HUES64 (cell line): ENCODE data around the gene WDR36.

Source experiments
- H3K27ac ChIP-seq: 2 replicates; pipeline ENCODE4 v1.7.0; 2013; ENCODE audit warnings: low read depth, low read length, inconsistent platforms
- H3K27me3 ChIP-seq: 2 replicates; pipeline ENCODE4 v1.6.1; 2013; ENCODE audit warnings: mild to moderate bottlenecking, low read length; ENCODE audit not compliant: insufficient read depth
- H3K36me3 ChIP-seq: 2 replicates; pipeline ENCODE4 v1.6.1; 2013; ENCODE audit warnings: mild to moderate bottlenecking, low read length; ENCODE audit not compliant: insufficient read depth
- H3K4me1 ChIP-seq: 2 replicates; pipeline ENCODE4 v1.6.1; 2013; ENCODE audit warnings: mild to moderate bottlenecking, low read length, moderate library complexity; ENCODE audit not compliant: insufficient read depth
- H3K4me3 ChIP-seq: 2 replicates; pipeline ENCODE4 v1.5.1; 2013; ENCODE audit warnings: mild to moderate bottlenecking, low read length, moderate library complexity
- H3K9ac ChIP-seq: 2 replicates; pipeline ENCODE4 v1.6.1; 2013; ENCODE audit warnings: mild to moderate bottlenecking, low read depth, low read length
- H3K9me3 ChIP-seq: 2 replicates; pipeline ENCODE4 v1.6.1; 2013; ENCODE audit warnings: low read depth, low read length; ENCODE audit not compliant: insufficient read depth
- WGBS: fragments of 150-250, 120-280 bp; methylation state at CpG from one replicate; pipeline ENCODE4 v1.1.7; 2013; ENCODE audit warnings: missing lambda C conversion rate; 5-methylcytosine and 5-hydroxymethylcytosine counted together

Gene WDR36

DNA sequence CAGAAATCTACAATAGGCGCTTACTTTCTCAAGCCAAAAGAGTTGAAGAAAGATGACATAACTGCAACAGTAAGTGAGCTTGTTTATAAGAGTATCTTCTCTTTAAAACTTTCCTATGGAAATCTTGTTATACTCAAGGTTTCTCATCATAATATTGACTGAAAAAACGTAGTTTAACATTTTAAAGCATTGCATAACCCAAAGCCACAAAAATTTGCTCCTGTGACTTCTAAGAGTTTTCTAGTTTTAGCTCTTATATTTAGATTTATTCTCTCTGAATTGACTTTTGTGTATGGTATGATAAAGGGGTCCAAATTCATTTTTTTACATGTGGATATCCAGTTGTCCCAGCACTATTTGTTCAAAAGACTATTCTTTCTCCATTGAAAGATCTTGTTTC is 15.2 kb downstream of the WDR36 start:
- Histone ChIP-seq H3K9me3 (no peaks in the 10 kb centered on the region), H3K27me3 (no peaks in the 10 kb centered on the region), H3K36me3 (peaks cover 100% of the 10 kb centered on the region), H3K27ac (no peak overlapping the region), H3K4me3 (no peak overlapping the region), H3K4me1 (no peaks in the 10 kb centered on the region), H3K9ac (no peak overlapping the region)
- 100% methylated on average over 2 of the region's 2 CpGs for WGBS

DNA sequence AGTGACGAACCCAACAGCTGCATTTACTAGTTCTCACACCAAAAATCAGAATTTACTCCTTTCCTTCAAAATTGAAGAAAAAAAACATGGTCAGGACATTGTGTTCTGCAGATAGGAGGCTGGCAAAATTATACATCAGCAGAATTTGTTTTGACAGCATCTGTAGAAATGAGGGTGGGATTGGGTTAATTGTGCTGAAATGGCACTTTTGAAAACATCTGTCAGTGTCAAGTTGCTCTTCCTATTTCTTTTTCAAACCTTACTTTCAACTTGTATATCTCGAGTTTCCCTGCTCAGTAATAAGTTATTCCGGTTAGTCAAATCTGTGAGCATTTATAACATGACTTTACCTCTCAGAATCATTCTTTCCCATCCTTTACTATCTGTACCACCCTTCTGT is 19.8 kb downstream of the WDR36 start:
- Histone ChIP-seq H3K36me3 (peaks cover 92% of the 10 kb centered on the region), H3K27ac (no peak overlapping the region), H3K27me3 (no peaks in the 10 kb centered on the region), H3K4me1 (peaks cover 18% of the 10 kb centered on the region), H3K4me3 (no peak overlapping the region), H3K9ac (no peak overlapping the region), H3K9me3 (no peaks in the 10 kb centered on the region)
- 97% methylated on average over 3 of the region's 3 CpGs for WGBS

DNA sequence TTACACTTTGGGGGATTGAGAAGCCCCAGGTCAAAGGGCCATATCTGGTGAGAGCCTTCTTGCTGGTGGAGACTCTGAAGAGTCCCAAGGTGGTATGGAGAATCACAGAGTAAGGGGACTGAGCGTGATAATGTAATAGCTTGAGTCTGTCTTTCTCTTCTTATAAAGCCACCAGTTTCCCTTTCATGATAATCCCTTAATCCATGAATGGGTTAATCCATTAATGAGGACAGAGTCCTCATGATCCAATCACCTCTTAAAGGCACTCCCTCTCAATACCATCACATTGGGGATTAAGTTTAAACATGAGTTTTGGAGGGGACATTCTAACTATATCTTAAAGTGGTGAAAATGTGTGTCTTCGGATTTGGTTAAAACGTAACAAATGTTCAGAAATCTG is 21.5 kb downstream of the WDR36 start:
- H3K27ac ChIP-seq: no peak overlapping the region
- H3K36me3 ChIP-seq: peaks cover 84% of the 10 kb centered on the region
- 91% methylated on average over 3 of the region's 3 CpGs for WGBS

DNA sequence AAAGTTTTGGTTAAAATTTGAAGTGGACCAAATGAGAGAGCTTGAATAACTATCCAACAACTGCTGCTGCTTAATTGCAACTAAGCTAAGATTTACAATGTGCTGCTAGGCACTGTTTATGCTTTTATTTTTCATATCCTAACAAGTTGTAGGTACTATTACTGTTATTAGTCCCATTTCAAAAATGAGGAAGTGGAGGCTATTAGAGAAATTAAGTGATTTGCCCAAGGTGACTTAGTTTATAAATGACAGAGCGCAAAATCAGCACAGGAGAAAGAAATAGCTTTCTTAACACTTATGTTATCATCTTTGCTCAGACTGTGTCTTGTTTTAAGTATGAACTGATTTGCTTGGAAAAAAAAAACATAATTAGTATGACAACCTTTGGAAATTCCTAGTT is 23.1 kb downstream of the WDR36 start:
- Histone ChIP-seq H3K9me3 (no peaks in the 10 kb centered on the region), H3K27ac (no peak overlapping the region), H3K9ac (no peak overlapping the region), H3K36me3 (peaks cover 84% of the 10 kb centered on the region), H3K4me1 (peaks cover 47% of the 10 kb centered on the region), H3K4me3 (no peak overlapping the region), H3K27me3 (no peaks in the 10 kb centered on the region)
- WGBS: 83% methylated on average over 1 of the region's 1 CpG

More for the DNA sequence above, 21.5 kb downstream of the WDR36 start:
- Histone ChIP-seq H3K4me3 (no peak overlapping the region), H3K4me1 (peaks cover 35% of the 10 kb centered on the region), H3K9me3 (no peaks in the 10 kb centered on the region), H3K27me3 (no peaks in the 10 kb centered on the region), H3K9ac (no peak overlapping the region)

DNA sequence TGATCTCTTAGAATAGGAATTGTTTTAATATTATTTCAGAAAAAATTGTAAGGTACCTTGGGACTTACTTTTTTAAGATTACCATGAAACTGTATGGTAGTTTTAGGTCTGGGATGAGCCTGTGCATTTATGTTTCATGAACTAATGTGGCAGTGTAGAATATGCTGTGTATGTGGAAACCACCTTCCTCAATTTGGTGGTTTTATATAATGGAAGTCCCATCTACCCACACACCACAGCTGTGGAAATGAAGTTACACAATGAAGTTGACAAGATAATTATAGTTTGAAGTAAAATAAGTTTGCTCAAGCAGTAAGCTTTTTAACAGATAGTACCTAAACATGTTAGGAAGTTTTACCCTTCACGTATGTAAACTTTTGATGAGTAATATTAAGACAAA is 24.4 kb downstream of the WDR36 start:
- Histone ChIP-seq H3K4me3 (no peak overlapping the region), H3K27me3 (no peaks in the 10 kb centered on the region), H3K4me1 (peaks cover 47% of the 10 kb centered on the region), H3K27ac (peak overlapping the region; percentile 83), H3K9me3 (no peaks in the 10 kb centered on the region), H3K36me3 (peaks cover 84% of the 10 kb centered on the region), H3K9ac (no peak overlapping the region)
- WGBS: no CpG with 5 or more reads among the region's 1 CpG

DNA sequence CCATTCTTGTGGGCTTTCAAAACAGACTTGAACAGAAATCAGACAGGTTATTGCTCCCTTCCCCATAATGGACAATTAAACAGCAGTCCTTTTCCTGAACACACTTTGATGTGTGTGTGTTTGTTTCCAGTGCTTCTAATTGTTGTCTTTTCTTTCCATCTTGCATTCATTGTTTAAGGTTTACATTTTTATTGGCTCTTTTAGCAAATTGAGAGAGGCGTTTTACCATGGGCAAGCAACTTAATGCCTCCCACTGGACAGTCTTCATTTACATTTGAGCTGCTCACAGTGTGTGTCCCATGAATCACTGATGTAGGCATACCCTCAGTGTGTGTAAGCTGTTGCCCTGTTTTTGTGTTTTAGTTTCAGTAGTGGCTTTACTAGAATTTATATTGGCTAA is 25.0 kb downstream of the WDR36 start:
- Histone ChIP-seq H3K4me3 (peak overlapping the region; percentile 17), H3K9ac (peak overlapping the region; percentile 37; the same call in 1 of the 2 replicates), H3K36me3 (peaks cover 84% of the 10 kb centered on the region), H3K27me3 (no peaks in the 10 kb centered on the region), H3K27ac (peak overlapping the region; percentile 83), H3K9me3 (no peaks in the 10 kb centered on the region), H3K4me1 (peaks cover 47% of the 10 kb centered on the region)
- WGBS: 36% methylated on average over 1 of the region's 1 CpG

DNA sequence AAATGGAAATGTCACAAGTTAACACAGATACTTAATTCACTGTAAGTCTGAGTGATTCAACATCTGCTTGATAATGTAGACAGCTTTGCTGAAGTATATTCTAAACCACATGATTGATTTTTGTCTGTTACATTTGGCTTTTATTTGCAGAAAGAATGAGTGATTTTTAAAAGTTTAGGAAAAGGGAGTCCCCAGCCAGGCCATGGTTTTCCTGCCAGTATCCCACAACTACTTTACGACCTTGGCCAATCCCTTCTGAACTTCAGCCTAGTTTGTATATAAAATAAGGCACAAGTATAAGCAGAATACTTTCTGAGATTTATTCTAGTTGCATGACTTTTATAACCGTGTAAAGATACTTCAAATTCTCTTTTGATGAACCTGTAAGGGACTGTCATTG is 27.1 kb downstream of the WDR36 start:
- no peaks in the 10 kb centered on the region for H3K27me3 ChIP-seq
- peaks cover 85% of the 10 kb centered on the region for H3K36me3 ChIP-seq
- WGBS: no CpG with 5 or more reads among the region's 2 CpGs
- H3K4me1 ChIP-seq: peaks cover 51% of the 10 kb centered on the region
- H3K9ac ChIP-seq: no peak overlapping the region
- H3K27ac ChIP-seq: peak overlapping the region; percentile 83; the same call in 1 of the 2 replicates
- H3K4me3 ChIP-seq: no peak overlapping the region
- H3K9me3 ChIP-seq: no peaks in the 10 kb centered on the region

DNA sequence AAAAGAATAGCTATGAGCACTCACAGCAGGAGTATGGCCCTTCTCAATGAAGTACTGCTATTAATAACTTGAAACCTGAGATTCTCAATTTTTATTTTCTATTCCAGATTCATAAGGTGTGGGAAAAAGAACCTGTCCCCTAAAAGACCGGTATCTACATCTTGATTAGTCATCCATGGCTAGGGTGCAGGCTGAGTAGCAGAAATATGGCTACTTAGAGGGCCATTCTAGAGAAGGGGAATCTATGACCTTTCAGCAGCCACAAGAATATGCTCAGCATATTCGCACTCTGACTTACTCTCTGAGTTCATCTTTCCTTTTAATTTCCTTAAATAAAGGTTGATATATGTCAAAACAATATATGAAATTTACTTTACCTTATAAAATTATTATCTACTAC is 27.7 kb downstream of the WDR36 start:
- 100% methylated on average over 1 of the region's 2 CpGs for WGBS
- Histone ChIP-seq H3K36me3 (peaks cover 85% of the 10 kb centered on the region), H3K4me1 (peaks cover 51% of the 10 kb centered on the region), H3K9me3 (no peaks in the 10 kb centered on the region), H3K9ac (no peak overlapping the region), H3K27ac (no peak overlapping the region), H3K4me3 (no peak overlapping the region), H3K27me3 (no peaks in the 10 kb centered on the region)

DNA sequence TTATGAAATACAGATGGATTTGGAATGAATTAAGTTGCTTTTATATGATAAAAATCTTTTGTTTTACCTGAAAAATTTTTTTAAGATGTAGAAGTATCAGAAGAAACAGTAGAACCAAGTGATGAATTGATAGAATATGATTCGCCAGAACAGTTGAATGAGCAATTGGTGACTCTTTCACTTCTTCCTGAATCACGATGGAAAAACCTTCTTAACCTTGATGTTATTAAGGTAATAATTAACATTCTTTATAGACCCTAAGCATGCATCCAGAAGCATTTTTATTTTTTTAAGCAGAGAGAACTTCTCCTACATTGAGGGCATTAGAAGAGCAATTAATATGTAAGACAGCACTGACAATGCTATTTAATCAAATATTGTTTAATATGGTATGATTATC is 28.8 kb downstream of the WDR36 start:
- Histone ChIP-seq H3K4me1 (peaks cover 43% of the 10 kb centered on the region), H3K27me3 (no peaks in the 10 kb centered on the region), H3K27ac (no peak overlapping the region), H3K9me3 (no peaks in the 10 kb centered on the region), H3K36me3 (peaks cover 86% of the 10 kb centered on the region), H3K4me3 (no peak overlapping the region), H3K9ac (no peak overlapping the region)
- WGBS: 100% methylated on average over 1 of the region's 2 CpGs

DNA sequence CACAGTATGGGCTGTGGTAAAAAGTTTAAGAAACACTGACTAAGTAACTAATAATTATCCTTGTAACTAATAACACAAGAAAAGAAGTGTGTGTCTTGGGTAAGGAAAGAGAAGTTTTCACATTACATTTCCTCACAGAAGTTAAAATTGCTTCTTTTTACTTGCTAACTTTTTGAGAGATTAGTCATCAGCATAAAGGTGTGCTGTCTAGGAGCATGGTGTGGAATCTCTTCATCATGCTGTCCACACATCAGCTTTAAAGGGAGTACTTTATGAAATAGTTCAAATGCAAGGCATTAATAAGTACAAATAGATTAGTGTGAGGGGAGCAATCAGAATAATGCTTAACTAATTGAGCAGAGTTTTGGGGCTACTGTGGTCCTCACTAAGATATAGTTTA is 29.8 kb downstream of the WDR36 start:
- H3K36me3 ChIP-seq: peaks cover 92% of the 10 kb centered on the region

DNA sequence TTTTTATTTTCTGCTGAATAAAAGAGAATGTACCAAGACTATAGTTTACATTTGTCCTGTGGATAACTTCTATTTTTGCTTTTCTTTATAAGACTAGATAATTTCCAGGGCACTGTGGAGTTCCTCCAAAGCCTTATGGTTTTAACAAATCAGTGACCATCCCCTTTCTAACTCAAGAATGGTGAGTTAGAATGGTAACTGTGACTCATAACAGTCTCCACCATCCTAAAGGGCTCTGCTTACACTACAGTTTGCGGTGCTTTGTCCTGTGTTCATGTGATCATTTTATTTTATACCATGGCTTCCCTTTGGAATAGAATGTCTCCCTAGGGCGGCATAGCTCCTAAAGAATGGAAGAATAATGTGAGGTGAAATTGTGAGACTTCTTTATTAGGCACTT is 30.2 kb downstream of the WDR36 start:
- WGBS: 100% methylated on average over 2 of the region's 2 CpGs
- H3K9me3 ChIP-seq: no peaks in the 10 kb centered on the region
- no peaks in the 10 kb centered on the region for H3K27me3 ChIP-seq
- H3K36me3 ChIP-seq: peaks cover 97% of the 10 kb centered on the region
- no peak overlapping the region for H3K9ac ChIP-seq
- peaks cover 41% of the 10 kb centered on the region for H3K4me1 ChIP-seq
- no peak overlapping the region for H3K4me3 ChIP-seq
- no peak overlapping the region for H3K27ac ChIP-seq

More for the DNA sequence above, 29.8 kb downstream of the WDR36 start:
- Histone ChIP-seq H3K4me3 (no peak overlapping the region), H3K9me3 (no peaks in the 10 kb centered on the region), H3K27ac (no peak overlapping the region; the same call in 1 of the 2 replicates), H3K4me1 (peaks cover 41% of the 10 kb centered on the region), H3K27me3 (no peaks in the 10 kb centered on the region), H3K9ac (no peak overlapping the region)

DNA sequence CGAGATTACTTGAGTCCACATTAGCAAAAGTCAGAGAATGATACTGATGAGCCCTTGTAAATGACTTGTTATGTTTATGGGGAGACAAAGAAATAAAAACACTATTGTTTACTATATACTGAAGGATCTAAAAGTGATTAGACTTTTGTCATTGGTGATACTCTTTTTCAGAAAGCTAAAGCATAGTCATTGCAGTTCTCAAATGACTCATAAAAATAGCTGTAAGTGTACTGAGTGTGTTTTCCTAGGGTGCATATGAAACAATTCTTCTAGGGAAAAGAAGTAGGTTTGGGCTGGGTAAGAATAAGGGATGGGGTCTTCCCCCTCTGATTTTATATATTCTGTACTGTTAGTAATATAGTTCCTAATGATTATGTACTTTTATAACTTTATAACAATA is 32.6 kb downstream of the WDR36 start:
- no peaks in the 10 kb centered on the region for H3K9me3 ChIP-seq
- peaks cover 88% of the 10 kb centered on the region for H3K36me3 ChIP-seq
- WGBS: 100% methylated on average over 1 of the region's 1 CpG
- peaks cover 41% of the 10 kb centered on the region for H3K4me1 ChIP-seq
- no peak overlapping the region for H3K9ac ChIP-seq
- no peak overlapping the region for H3K27ac ChIP-seq
- H3K4me3 ChIP-seq: no peak overlapping the region
- no peaks in the 10 kb centered on the region for H3K27me3 ChIP-seq
